ENCODE data around the gene RPS6KC1. TPM values are rescaled to one million over a fixed set of nuclear protein-coding genes. Genes with fewer than 3 reads are reported as not detected.

Gene RPS6KC1
- total and polyA plus RNA-seq, 2 donors (not counting 3 experiments of a cell fraction or from before 2014, with no cell fraction given) = 5.1 to 18.6 TPM

DNA sequence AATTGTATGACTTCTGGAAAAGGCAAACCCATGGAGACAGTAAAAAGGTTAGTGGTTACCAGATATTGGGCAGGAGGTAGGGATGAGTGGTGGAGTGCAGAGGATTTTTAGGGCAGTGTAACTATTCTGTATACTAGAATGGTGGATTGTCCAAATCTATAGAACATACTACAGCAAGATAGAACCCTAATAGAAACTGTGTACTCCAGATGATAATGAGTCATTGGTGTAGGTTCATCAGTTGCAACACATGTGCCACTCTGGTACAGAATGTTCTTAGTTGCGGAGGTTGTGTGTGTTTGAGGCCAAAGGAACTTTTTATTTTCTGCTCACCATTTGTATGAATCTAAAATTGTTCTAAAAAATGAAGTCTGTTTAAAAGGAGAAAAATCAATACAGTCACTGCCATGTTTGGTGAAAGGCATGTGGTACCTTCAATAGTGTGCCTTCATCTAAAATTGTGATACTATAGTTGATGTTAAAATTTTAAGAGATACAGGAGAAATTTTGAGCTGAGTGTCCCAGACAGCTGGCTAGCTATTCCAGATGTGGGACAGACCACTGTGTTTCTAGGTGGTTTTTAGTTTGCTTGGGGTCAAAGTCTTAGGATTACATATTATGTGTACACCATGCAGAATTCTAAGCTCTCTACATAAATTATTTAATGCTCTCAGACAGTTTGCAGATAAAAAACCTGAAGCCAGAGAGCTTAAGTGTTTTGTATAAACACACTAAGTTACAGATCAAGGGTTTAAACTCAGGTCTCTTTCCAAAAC lies 150.5 kb downstream of the RPS6KC1 start:
- FAIRE-seq (no peak), DNase-seq (ENCODE audit: low read depth, low spot score) (no peak)
- Histone ChIP-seq H3K79me2 (ENCODE audit: control insufficient read depth, insufficient read depth, low read length) (no peaks in the 10 kb centered on the region), H3K4me2 (ENCODE audit: insufficient read depth, low read length) (no peak overlapping the region), H3K4me3 (replicated peaks in 1 of 3; ENCODE audit: insufficient read depth in 1 of 3, low read depth in 1 of 3, low read length in 3 of 3) (no peak overlapping the region), H4K20me1 (replicated peaks; ENCODE audit: control insufficient read depth, extremely low read depth, insufficient read depth, low read length) (no peaks in the 10 kb centered on the region), H3K27ac (ENCODE audit: insufficient read depth, low read depth, low read length) (no peak overlapping the region), H2AFZ (ENCODE audit: low read depth, low read length) (no peak overlapping the region), H3K36me3 (ENCODE audit: control insufficient read depth in 2 of 2, extremely low read depth in 1 of 2, insufficient read depth in 2 of 2, low read length in 2 of 2) (no peaks in the 10 kb centered on the region), H3K9me3 (replicated peaks; ENCODE audit: control insufficient read depth, insufficient read depth, low read length) (no peaks in the 10 kb centered on the region), H3K4me1 (ENCODE audit: control insufficient read depth, extremely low read depth, insufficient read depth, low read length) (no peaks in the 10 kb centered on the region), H3K9me1 (replicated peaks; ENCODE audit: control insufficient read depth, extremely low read depth, insufficient read depth, low read length) (no peaks in the 10 kb centered on the region), H3K9ac (replicated peaks; ENCODE audit: extremely low read depth, insufficient read depth, low read length) (no peak overlapping the region), H3K27me3 (ENCODE audit: control insufficient read depth in 2 of 2, insufficient read depth in 2 of 2, low read length in 2 of 2) (no peaks in the 10 kb centered on the region)
- ChIA-PET POLR2A (no interaction called here), CTCF (no interaction called here)
- BruUV-seq (replicated peaks) = no TSS peak
- dilution Hi-C loops (cut with MboI; ENCODE audit: extremely low pct_ligation_motif_present, low sequenced_read_pairs) (no loop called here), intact Hi-C loops (cut with micrococcal nuclease) (no loop called here)
- no peak for TF ChIP-seq EZH2 (IDR thresholded peaks at IDR 0.05; ENCODE audit: borderline replicate concordance, low read depth, low read length, severe bottlenecking)
- no peak for TF ChIP-seq GATA2 (IDR thresholded peaks at IDR 0.05; ENCODE audit: insufficient read depth, insufficient read length, low read depth, low read length)
- no peak for TF ChIP-seq POLR2AphosphoS5 (IDR thresholded peaks at IDR 0.05; ENCODE audit: insufficient read depth, low read depth, low read length)
- TF ChIP-seq POLR2A (IDR thresholded peaks at IDR 0.05; ENCODE audit: low read depth, low read length) = no peak
- no peak for TF ChIP-seq MYC (IDR thresholded peaks at IDR 0.05; ENCODE audit: low read depth, low read length)
- no peak for TF ChIP-seq JUN (IDR thresholded peaks at IDR 0.05; ENCODE audit: borderline replicate concordance, insufficient read depth, insufficient read length, low read depth)
- TF ChIP-seq FOS (IDR thresholded peaks at IDR 0.05; ENCODE audit: borderline replicate concordance, insufficient read depth, low read length) = no peak
- TF ChIP-seq, protein P1, sequence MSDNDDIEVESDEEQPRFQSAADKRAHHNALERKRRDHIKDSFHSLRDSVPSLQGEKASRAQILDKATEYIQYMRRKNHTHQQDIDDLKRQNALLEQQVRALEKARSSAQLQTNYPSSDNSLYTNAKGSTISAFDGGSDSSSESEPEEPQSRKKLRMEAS (IDR thresholded peaks at IDR 0.05; ENCODE audit: insufficient read depth, insufficient read length) = no peak

Measured in endothelial cell of umbilical vein (primary cell).